Measurements from ENCODE around the gene TPRN.

- no peak for TF ChIP-seq CTCF (conservative IDR thresholded peaks at IDR 0.05 in 1 of 2, IDR thresholded peaks at IDR 0.05 in 1 of 2; ENCODE audit: extremely low read depth in 1 of 2, insufficient read depth in 1 of 2, low read depth in 1 of 2, low read length in 2 of 2)
- TF ChIP-seq EZH2 (IDR thresholded peaks at IDR 0.05; ENCODE audit: borderline replicate concordance, low read length): no peak
These were observed 17.0 kb upstream of the TPRN start for GRCh38 chr9:137217276-137218211.

Data from mammary epithelial cell (primary cell).